ENCODE data around the gene MAST2. TPM values are rescaled to one million over a fixed set of nuclear protein-coding genes. Genes with fewer than 3 reads are reported as not detected.

The MAST2 gene
- total RNA-seq, 1 donor from 2014 or later, result 81.2 TPM

- intact Hi-C loops (cut with DNase I), result no loop called here
- DNase-seq (ENCODE audit: low spot score), result no peak
Observed at GRCh38 chr1:46001081-46001785, 197.8 kb downstream of the MAST2 start.

- no peak for DNase-seq (ENCODE audit: low spot score)
- intact Hi-C loops (cut with DNase I), result no loop called here
Observed at GRCh38 chr1:46002551-46003150, 199.2 kb downstream of the MAST2 start.

GRCh38 chr1:46003315-46003714 lies 199.9 kb downstream of the MAST2 start:
- intact Hi-C loops (cut with DNase I), result no loop called here
- no peak for DNase-seq (ENCODE audit: low spot score)

GRCh38 chr1:46004492-46004891 lies 201.1 kb downstream of the MAST2 start:
- DNase-seq (ENCODE audit: low spot score), result no peak
- intact Hi-C loops (cut with DNase I), result no loop called here

GRCh38 chr1:46005594-46005993 lies 202.2 kb downstream of the MAST2 start:
- DNase-seq (ENCODE audit: low spot score), result no peak

GRCh38 chr1:46008585-46008984 lies 205.2 kb downstream of the MAST2 start:
- intact Hi-C loops (cut with DNase I), result no loop called here
- no peak for DNase-seq (ENCODE audit: low spot score)

More at GRCh38 chr1:46005594-46005993, 202.2 kb downstream of the MAST2 start:
- intact Hi-C loops (cut with DNase I), result no loop called here

- no peak for DNase-seq (ENCODE audit: low spot score)
- intact Hi-C loops (cut with DNase I), result no loop called here
Observed at GRCh38 chr1:46010611-46011010, 207.2 kb downstream of the MAST2 start.

GRCh38 chr1:46011121-46011695 lies 207.8 kb downstream of the MAST2 start:
- no peak for DNase-seq (ENCODE audit: low spot score)

GRCh38 chr1:46012236-46012635 lies 208.8 kb downstream of the MAST2 start:
- DNase-seq (ENCODE audit: low spot score), result no peak
- intact Hi-C loops (cut with DNase I), result no loop called here

More at GRCh38 chr1:46011121-46011695, 207.8 kb downstream of the MAST2 start:
- intact Hi-C loops (cut with DNase I), result no loop called here

GRCh38 chr1:46013581-46013980 lies 210.2 kb downstream of the MAST2 start:
- no peak for DNase-seq (ENCODE audit: low spot score)
- intact Hi-C loops (cut with DNase I), result no loop called here

GRCh38 chr1:46017876-46018503 lies 214.6 kb downstream of the MAST2 start:
- intact Hi-C loops (cut with DNase I), result no loop called here
- DNase-seq (ENCODE audit: low spot score), result no peak

GRCh38 chr1:46019348-46019747 lies 215.9 kb downstream of the MAST2 start:
- intact Hi-C loops (cut with DNase I), result no loop called here

GRCh38 chr1:46020010-46020409 lies 216.6 kb downstream of the MAST2 start:
- intact Hi-C loops (cut with DNase I), result loop anchor here (5.0 kb wide), 1 partner anchor 218 kb away; the partner anchor contains the start of gene MAST2

More at GRCh38 chr1:46019348-46019747, 215.9 kb downstream of the MAST2 start:
- no peak for DNase-seq (ENCODE audit: low spot score)

GRCh38 chr1:46021046-46021996 lies 217.9 kb downstream of the MAST2 start:
- intact Hi-C loops (cut with DNase I), result loop anchor here (5.0 kb wide), 1 partner anchor 219 kb away; the partner anchor contains the start of gene MAST2
- no peak for DNase-seq (ENCODE audit: low spot score)

More at GRCh38 chr1:46020010-46020409, 216.6 kb downstream of the MAST2 start:
- DNase-seq (ENCODE audit: low spot score), result no peak

GRCh38 chr1:46026531-46026930 lies 223.1 kb downstream of the MAST2 start:
- intact Hi-C loops (cut with DNase I), result loop anchor here (2.0 kb wide), 1 partner anchor 114 kb away; no protein-coding TSS in a partner anchor
- DNase-seq (ENCODE audit: low spot score), result no peak

GRCh38 chr1:46027788-46028573 lies 224.6 kb downstream of the MAST2 start:
- intact Hi-C loops (cut with DNase I), result loop anchor here (2.0 kb wide), 1 partner anchor 115 kb away; no protein-coding TSS in a partner anchor
- DNase-seq (ENCODE audit: low spot score), result no peak

GRCh38 chr1:46030074-46030870 lies 226.9 kb downstream of the MAST2 start:
- no peak for DNase-seq (ENCODE audit: low spot score)
- intact Hi-C loops (cut with DNase I), result no loop called here
